Measurements from ENCODE around the gene FAM180A. TPM values are rescaled to one million over a fixed set of nuclear protein-coding genes. Genes with fewer than 3 reads are reported as not detected.

The FAM180A gene
- total RNA-seq, 1 donor from 2014 or later = 0.26 TPM

DNA sequence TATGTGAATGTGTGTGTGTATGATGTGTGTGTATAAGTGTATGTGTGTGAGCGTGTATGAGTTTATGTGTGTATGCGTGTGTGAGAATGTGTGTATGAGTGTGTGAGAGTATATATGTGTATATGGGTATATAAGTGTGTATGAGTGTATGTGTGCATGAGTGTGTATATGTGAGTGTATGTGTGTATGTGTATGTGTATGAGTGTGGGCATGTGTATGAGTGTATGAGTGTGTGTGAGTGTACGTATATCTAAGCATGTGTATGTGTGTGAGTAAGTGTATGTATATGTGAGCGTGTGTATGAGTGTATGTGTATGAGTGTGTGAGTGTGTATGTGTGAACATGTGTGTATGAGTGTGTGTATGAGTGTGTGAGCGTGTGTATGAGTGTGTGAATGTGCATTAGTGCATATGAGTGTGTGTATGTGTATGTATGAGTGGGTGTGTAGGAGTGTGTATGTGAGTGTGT lies 33.5 kb downstream of the FAM180A start:
- TF ChIP-seq, protein P1, sequence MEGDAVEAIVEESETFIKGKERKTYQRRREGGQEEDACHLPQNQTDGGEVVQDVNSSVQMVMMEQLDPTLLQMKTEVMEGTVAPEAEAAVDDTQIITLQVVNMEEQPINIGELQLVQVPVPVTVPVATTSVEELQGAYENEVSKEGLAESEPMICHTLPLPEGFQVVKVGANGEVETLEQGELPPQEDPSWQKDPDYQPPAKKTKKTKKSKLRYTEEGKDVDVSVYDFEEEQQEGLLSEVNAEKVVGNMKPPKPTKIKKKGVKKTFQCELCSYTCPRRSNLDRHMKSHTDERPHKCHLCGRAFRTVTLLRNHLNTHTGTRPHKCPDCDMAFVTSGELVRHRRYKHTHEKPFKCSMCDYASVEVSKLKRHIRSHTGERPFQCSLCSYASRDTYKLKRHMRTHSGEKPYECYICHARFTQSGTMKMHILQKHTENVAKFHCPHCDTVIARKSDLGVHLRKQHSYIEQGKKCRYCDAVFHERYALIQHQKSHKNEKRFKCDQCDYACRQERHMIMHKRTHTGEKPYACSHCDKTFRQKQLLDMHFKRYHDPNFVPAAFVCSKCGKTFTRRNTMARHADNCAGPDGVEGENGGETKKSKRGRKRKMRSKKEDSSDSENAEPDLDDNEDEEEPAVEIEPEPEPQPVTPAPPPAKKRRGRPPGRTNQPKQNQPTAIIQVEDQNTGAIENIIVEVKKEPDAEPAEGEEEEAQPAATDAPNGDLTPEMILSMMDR (IDR thresholded peaks at IDR 0.05; ENCODE audit: insufficient read depth, low read length, severe bottlenecking) = no peak
- no peaks in the 10 kb centered on the region for H3K27me3 ChIP-seq (ENCODE audit: control insufficient read depth, insufficient read depth, low read length)
- FAIRE-seq = no peak

DNA sequence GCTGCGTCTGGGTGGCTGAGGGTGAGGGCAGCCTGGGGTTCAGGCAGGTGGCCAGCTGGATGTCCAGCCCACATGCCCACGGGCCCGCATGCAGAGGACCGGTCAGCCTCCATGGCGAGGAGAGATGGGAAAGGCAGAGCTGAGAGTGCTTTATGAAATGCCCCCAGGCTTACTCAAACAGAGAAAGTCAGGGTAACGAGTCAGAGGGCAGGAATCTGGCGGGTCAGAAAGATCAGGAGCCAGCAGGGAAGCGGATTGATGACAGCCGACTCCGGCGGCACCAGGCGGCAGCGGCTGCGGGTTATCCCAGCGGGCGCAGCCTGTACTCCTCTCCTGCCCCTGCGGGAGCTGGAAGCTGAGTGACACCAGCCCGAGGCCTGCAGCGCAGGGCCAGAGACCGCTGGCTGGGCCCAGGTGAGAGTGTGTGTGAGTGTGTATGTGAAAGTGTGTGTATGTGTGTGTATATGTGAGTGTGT lies 34.0 kb downstream of the FAM180A start:
- FAIRE-seq (no peak), DNase-seq (ENCODE audit: low read depth) (peak; percentile 63)
- Histone ChIP-seq H3K36me3 (ENCODE audit: control insufficient read depth, insufficient read depth, low read length) (no peaks in the 10 kb centered on the region), H3K4me3 (ENCODE audit: low read depth, low read length) (no peak overlapping the region), H3K27me3 (ENCODE audit: control insufficient read depth, insufficient read depth, low read length) (no peaks in the 10 kb centered on the region)
- TF ChIP-seq, protein P1 (IDR thresholded peaks at IDR 0.05; ENCODE audit: insufficient read depth, low read length, severe bottlenecking) = no peak

More for the DNA sequence above, 33.5 kb downstream of the FAM180A start:
- no peak for DNase-seq (ENCODE audit: low read depth)
- Histone ChIP-seq H3K4me3 (ENCODE audit: low read depth, low read length) (no peak overlapping the region), H3K36me3 (ENCODE audit: control insufficient read depth, insufficient read depth, low read length) (no peaks in the 10 kb centered on the region)

DNA sequence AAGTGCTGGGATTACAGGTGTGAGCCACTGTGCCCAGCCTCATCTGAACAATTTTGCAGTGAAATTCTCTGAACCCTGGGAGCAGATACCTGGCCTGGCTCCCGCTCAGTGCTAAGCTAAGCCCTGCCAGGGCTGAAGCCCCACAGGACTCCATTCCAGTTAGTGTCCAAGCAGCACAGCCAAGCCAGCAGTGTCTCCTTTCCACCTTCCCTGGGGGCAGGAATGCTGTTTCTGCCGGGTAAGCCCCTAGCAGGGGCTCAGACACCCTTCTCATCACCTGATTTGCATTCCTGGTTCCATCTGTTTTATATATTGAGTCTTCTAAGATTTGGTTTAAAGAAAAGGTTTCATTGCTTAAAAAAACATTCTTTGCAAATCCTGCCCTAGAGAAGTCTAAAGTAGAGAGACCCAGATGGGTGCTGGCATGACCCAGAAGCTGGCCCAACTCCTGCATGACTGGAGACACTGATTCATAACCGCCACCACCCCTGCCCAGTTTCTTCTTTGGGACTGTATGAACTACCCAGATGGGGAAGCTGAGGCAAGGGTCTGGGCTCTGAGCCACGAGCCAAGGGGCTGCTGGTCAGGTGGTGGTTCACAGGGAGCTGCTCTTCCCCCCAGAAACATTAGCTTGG lies 34.7 kb downstream of the FAM180A start:
- TF ChIP-seq, protein P1 (IDR thresholded peaks at IDR 0.05; ENCODE audit: insufficient read depth, low read length, severe bottlenecking) = no peak
- Histone ChIP-seq H3K27me3 (ENCODE audit: control insufficient read depth, insufficient read depth, low read length) (no peaks in the 10 kb centered on the region), H3K36me3 (ENCODE audit: control insufficient read depth, insufficient read depth, low read length) (no peaks in the 10 kb centered on the region), H3K4me3 (ENCODE audit: low read depth, low read length) (no peak overlapping the region)
- DNase-seq (ENCODE audit: low read depth) = no peak
- no peak for FAIRE-seq

DNA sequence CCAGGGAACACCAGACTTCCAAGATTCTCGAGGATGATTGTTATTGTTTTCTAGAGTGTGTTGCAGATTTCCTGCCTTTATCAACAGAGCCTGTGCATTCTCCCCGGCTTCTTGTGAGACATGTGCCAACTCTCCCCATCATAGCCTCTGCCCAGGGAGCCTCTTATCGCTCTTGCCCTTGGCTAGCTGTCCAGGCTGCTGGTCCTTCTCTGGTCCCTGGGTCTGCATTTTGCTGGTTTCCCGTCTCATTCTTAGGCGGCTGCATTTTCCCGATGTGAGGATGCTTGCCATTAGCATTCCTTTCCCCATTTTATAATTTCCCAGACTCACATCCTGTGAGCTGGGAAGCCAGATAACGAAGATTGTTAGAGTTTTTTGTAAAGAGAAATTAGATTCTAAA lies 35.8 kb downstream of the FAM180A start:
- Histone ChIP-seq H3K36me3 (ENCODE audit: control insufficient read depth, insufficient read depth, low read length) (no peaks in the 10 kb centered on the region), H3K27me3 (ENCODE audit: control insufficient read depth, insufficient read depth, low read length) (no peaks in the 10 kb centered on the region), H3K4me3 (ENCODE audit: low read depth, low read length) (no peak overlapping the region)
- TF ChIP-seq, protein P1 (IDR thresholded peaks at IDR 0.05; ENCODE audit: insufficient read depth, low read length, severe bottlenecking) = no peak
- FAIRE-seq (no peak), DNase-seq (ENCODE audit: low read depth) (no peak)

DNA sequence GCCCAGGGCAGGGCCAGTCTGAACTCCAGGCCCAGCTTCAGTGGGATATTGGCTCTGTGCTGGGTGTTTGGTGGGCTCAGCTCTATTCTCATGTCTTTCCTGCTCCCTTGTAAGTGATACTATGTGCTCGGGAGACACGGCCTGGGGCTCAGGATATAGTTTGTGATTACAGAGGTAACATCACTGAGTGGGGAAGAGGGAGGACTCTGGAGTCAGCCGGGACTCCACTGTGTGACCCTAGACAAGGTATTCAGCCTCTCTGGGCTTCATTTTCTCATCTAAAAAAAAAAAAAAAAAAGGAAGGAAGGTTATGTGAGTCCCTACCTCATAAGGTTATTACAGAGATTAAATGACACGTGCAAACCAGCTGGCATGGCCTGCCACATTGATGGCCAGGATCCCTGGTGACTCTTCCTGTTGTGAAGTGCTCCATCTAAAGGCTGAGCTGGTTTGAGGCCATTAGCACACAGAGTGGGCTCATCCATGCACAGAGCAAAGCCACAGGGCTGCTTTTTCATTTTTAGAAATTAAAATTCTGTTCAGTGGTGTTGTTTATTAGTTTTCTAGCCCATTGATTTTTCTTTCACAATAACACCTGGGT lies 36.3 kb downstream of the FAM180A start:
- H3K27me3 ChIP-seq (ENCODE audit: control insufficient read depth, insufficient read depth, low read length) = no peaks in the 10 kb centered on the region
- H3K4me3 ChIP-seq (ENCODE audit: low read depth, low read length) = no peak overlapping the region
- FAIRE-seq (no peak), DNase-seq (ENCODE audit: low read depth) (no peak)
- no peaks in the 10 kb centered on the region for H3K36me3 ChIP-seq (ENCODE audit: control insufficient read depth, insufficient read depth, low read length)
- TF ChIP-seq, protein P1 (IDR thresholded peaks at IDR 0.05; ENCODE audit: insufficient read depth, low read length, severe bottlenecking) = no peak

All from bronchial epithelial cell (primary cell).